SKM-1 treated with dmso at 0.1 percent for 144 hours (cell line): ENCODE measurements around the gene GLS.

Experiments used
- DNase-seq: peaks from one replicate; lab custom pipeline; 2025; ENCODE audit not compliant: unreplicated experiment; lab: John Stamatoyannopoulos, UW

Gene GLS

GRCh38 chr2:190968522-190968921 is 87.9 kb downstream of the GLS start:
- no peak for DNase-seq

- DNase-seq: no peak
These were observed 89.5 kb downstream of the GLS start for GRCh38 chr2:190970160-190970559.

GRCh38 chr2:190970873-190971506 is 90.4 kb downstream of the GLS start:
- DNase-seq: peak; percentile 26

- DNase-seq: no peak
These were observed 91.6 kb downstream of the GLS start for GRCh38 chr2:190972213-190972612.

- DNase-seq: no peak
These were observed 92.2 kb downstream of the GLS start for GRCh38 chr2:190972846-190973245.

GRCh38 chr2:190973262-190973661 is 92.6 kb downstream of the GLS start:
- no peak for DNase-seq

GRCh38 chr2:190973726-190974628 is 93.4 kb downstream of the GLS start:
- no peak for DNase-seq

- DNase-seq: no peak
These were observed 94.2 kb downstream of the GLS start for GRCh38 chr2:190974629-190975361.

GRCh38 chr2:190976521-190976920 is 95.9 kb downstream of the GLS start:
- DNase-seq: no peak

GRCh38 chr2:190977505-190977904 is 96.9 kb downstream of the GLS start:
- DNase-seq: no peak

GRCh38 chr2:190978389-190979053 is 97.9 kb downstream of the GLS start:
- no peak for DNase-seq

GRCh38 chr2:190979906-190980629 is 99.4 kb downstream of the GLS start:
- no peak for DNase-seq

GRCh38 chr2:190980630-190981209 is 100.1 kb downstream of the GLS start:
- DNase-seq: no peak

- no peak for DNase-seq
These were observed 100.7 kb downstream of the GLS start for GRCh38 chr2:190981333-190981732.

- no peak for DNase-seq
These were observed 101.1 kb downstream of the GLS start for GRCh38 chr2:190981733-190982132.

GRCh38 chr2:190982262-190983034 is 101.8 kb downstream of the GLS start:
- DNase-seq: no peak

GRCh38 chr2:190984595-190984994 is 104.0 kb downstream of the GLS start:
- no peak for DNase-seq

GRCh38 chr2:190986221-190986953 is 105.8 kb downstream of the GLS start:
- DNase-seq: no peak

GRCh38 chr2:190987116-190987515 is 106.5 kb downstream of the GLS start:
- no peak for DNase-seq
